Stimulated activated CD8-positive, alpha-beta memory T cell treated with anti-CD3 and anti-CD28 coated beads, Interleukin-12 subunit alpha, Interleukin-12 subunit beta, amount 100 ng/mL, for 24 hours (primary cell): Measurements from ENCODE around the gene ANKRD11.
"Not testable (repeated sequence)": the region's sequence is repeated elsewhere in the genome, so short reads cannot be mapped to it uniquely, and the experiment has no call there.

Source experiments
- DNase-seq: peaks from one replicate; pipeline ENCODE4 v3.0.0-alpha.2; 2020; ENCODE audit errors: extremely low read depth

ANKRD11 gene

DNA sequence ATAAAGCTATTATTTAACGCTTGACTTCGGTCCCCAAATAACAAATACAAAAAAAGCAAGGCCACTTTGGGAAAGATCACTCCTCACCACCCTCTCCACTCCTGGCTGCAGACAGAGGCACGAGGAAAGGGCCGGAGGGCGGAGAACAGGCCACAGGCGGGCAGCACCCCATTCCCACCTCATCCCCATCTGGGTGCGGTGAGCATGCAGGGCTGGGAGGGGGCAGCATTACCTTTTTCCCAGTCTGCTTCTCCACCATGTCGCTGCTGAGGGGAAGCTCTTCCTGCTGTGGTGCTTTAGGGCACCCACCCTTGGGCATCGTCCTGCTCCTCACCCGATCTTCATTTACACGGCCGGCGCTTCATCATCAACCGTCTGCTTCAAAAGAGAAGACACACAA, 173.7 kb downstream of the ANKRD11 start:
- DNase-seq: no peak

DNA sequence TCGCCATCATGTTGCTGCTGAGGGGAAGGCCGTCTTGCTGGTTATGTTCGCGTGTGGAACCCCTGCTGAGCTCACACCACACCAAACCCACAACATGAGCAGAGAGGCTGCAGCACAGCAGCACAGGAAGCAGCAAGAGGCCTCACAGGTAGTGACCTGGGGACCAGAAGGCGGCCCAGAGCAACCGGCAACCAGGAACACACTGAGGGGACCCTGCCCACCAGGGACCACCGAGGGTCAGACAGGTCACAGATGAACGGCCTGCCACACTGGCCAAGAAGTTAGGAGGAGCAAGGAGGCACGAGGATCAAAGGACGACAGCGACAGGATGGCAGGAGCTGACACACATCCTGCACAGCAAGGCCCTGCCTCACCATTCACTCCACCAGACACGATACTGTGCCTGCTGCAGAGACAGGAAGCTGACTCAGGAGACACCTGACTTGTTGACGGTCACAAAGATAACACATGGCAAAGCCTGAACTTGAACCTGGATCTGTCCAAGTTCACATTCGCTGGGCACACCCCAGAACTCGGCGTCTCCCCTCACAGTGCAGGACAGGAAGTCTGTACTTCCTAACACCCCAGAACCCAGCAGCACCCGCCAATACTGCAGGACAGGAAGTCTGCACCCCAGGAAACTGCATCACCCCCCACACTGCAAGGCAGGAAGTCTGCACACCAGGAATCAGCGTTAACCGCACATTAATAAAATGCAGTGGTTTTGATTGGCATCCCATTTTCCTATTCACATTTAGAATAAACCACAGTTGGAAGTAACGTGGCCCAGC, 174.4 kb downstream of the ANKRD11 start:
- peak; percentile 47 for DNase-seq

DNA sequence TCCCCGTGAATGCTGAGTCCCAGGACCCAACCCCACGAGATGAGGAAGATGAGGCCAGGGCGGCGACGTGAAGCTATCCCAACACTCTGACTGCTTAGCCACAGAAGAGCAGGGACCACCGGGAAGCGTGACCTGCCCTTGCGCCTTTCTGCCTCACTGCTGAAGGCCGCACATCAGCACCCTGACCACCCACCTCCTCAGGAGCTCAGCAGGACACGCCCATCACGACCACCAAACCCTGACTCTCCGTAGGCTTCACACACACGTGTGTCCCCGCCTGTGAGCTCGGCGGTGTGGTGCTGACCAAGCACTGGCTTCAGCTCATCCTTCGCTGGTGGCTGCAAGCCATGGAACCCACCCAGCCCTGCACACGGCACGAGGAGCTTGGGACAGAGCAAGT, 175.1 kb downstream of the ANKRD11 start:
- no peak for DNase-seq

DNA sequence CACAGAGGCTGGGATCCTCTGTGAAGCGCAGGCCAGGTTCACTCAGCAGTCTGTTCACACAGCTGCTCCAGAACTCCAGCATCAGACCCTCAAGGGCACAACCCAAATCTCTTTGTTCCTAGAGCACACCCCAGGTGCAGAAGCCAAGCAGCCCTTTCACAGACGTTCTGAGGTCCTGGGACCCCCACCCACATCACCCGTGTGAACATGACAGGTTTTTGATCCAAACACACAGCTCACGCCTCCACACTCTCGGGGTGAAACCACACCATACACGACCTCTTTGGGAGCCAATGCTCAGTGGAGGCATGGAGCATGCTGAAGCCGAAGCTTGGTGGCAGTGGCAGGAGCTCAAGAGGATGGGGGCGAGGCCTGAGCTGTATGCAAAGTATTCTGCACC, 175.5 kb downstream of the ANKRD11 start:
- no peak for DNase-seq

DNA sequence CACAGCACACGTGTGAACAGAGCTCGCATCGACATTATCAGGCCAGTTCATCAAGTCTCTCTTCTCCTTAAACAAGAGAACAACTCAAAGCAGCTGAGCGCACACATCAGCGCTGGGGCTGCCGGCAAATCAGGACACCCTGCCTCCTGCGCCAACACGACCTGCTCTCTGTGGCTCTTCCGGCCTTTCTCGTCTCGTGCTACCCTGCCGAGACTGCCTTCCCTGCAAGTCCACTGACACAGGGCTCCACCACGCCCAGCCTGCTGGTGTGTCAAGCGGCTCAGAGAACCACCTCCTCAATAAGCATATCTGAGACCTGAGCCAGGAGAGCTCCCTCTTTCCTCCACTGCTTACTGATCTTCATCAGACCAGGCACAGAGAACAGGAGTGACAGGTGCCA, 176.0 kb downstream of the ANKRD11 start:
- no peak for DNase-seq

DNA sequence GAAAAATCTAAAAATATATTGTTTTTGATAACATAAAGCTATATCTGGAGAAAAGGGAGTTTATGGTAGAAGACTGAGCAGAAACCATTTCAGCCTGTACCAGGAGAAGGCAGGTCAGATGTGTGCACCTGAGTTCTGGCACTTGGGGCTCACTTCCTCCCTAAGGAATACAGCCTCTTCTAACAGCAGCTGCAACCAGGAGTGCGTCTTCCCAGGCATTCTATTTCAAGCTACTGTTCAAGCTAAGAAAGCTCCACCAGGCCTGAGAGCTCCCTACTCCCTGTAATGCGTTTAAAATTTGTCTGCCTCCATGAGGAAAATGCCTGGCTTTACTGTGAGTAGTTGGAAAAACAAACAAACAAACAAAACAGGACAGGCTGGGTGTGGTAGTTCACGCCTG, 176.8 kb downstream of the ANKRD11 start:
- no peak for DNase-seq

DNA sequence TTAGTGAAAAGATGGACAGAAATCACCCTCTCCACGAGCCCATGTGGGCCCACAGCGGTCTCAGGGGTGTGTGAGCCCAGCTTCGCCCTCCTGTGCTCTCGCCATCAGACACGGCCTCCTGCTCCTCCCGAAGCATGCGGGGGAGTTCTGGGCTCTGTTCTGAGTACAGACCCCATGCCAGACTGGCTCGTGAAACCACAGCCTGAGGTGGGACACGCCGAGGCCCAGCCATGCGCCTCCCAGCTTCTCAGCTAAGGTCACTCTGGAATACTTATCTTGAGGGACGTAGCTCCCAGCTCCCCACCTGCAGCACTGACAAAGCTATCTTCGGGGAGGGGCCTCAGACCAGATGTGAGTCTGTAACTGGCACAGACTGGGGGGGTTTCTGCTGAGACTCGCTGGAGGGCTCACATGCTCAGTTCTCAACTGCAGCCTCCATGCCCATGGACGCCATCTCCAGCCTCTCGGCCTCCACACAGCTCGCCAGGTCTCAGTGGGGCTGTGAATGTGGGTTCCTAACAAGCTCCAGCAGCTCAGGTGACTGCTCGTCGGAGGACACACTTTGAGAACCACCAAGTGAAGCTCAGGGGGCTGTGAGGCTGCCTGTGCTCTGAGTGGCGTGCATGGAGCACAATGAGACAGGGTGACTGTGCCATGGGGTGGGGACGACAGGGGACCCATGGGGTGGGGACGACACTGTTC, 177.6 kb downstream of the ANKRD11 start:
- DNase-seq: no peak

DNA sequence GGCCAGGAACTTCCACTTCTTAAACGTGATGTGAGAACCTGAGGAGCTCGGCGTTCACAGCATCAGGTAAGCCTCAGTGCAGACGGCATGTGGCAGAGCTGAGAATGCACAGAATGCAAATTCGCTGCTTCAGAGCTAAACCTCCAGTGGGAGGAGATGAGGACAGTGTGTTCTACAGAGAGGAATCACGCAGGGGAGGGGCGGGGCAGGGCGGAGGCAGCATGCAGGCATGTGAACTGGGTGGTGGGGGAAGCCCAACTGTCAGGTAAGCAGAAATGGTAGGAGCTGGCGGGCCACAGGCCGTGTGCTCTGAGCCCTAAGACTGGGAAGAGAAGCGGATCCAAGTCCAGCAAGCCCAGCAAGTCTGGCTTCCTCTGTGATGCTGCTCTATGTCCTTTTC, 178.2 kb downstream of the ANKRD11 start:
- DNase-seq: no peak

DNA sequence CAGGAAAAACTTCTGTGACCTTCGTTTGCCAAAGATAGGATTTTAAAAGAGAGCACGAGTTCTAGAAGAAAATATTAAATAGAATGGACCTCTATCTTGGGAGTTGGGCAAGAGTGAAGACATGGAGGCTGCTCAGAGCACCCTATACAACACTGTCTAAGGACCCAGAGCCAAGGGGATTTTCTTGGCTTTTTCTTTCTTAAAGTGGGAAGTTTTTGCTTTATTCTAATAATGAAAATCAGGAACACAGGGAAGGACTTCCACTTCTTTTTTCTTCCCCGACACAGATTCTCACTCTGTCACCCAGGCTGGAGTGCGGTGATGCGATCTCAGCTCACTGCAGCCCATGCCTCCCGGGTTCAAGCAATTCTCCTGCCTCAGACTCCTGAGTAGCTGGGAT, 178.7 kb downstream of the ANKRD11 start:
- no peak for DNase-seq

DNA sequence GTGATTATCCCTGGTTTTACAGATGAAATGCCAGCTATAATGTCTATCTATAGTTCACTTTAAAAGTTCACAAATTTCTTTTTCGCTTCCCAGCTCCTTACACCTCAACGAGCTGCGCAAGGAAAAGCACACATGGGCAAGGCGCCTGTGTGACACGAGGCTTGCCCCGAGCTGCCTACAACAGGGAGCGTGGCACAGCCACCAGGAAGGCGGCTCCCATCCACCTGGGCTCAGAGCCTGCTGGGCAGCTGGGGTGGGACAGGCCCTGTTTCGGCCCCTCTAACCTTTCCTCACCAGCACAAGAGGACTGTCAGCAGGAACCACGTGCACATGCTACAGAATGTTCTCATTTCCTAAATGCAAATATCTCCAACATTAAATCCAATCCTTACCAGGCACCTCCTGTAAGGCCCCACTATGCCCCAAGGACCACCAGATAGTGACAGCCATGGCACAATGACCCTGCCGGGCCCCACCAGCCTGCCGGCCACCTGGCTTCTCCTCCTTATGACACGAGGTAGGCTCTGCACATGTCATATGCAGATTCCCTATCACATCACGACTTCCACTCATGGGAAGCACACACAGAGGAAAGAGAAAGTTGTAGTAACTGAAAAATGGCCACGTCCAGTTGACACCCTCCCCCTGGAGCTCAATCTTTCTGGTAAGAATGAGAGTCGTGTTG, 180.8 kb downstream of the ANKRD11 start:
- DNase-seq: no peak

DNA sequence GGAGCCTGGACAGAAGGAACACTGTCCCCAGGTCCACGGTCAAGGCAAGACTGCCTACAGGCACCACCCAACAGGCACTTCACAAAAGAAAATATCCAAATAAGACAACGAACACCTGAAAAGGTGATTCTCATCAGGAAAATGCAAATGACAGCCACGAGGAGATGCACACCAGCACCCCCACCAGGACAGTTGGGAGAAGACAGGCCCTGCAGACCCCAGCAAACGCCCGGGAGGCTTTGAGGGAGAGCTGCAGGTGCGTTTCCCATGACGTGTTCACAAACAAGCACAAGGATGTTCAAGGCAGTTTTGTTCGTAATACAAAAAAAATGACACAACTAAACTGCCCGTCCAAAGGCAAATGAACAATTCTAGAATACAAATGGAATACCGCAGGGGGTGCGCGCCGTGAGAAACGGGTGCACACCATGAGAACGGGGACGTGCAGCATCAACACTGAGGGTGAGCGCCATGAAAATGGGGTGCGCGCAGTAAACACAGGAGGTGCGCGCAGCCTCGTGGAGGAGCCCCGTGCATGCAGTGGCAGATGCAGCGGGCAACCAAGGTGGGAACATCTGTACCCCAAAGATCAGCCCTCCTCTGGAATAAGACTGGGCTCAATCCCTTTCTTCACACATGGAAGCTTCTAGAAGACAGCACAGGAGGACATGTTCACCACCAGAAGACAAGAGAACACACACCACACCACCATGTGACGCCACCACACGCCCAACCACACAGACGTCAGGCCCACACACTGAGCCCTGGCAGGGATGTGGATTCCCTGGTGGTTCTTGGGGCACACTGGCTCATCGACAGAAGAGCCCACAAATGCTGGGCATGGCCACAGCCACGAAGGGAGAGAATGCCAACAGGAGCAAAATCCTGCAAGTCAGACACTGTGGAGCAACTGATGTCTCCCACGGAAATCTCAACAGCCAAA, 181.7 kb downstream of the ANKRD11 start:
- no peak for DNase-seq

DNA sequence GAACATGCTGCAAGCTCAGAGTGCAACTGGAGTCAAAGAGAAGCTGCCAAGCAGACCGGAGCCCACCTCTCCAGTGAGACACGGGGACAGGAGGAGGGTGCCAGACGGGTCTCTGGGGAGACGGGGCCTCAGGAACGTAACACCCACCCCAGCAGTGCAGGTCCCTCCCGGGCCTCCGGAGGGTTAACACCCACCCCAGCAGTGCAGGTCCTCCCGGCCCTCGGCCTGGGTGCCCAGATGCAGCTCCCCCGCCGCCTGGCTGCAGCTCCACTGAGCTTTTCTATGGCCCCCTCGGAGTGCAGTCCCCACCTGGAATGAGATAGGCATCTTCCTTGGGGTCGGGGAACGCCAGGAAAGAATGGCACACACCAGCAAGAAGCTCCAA, 182.9 kb downstream of the ANKRD11 start:
- no peak for DNase-seq

DNA sequence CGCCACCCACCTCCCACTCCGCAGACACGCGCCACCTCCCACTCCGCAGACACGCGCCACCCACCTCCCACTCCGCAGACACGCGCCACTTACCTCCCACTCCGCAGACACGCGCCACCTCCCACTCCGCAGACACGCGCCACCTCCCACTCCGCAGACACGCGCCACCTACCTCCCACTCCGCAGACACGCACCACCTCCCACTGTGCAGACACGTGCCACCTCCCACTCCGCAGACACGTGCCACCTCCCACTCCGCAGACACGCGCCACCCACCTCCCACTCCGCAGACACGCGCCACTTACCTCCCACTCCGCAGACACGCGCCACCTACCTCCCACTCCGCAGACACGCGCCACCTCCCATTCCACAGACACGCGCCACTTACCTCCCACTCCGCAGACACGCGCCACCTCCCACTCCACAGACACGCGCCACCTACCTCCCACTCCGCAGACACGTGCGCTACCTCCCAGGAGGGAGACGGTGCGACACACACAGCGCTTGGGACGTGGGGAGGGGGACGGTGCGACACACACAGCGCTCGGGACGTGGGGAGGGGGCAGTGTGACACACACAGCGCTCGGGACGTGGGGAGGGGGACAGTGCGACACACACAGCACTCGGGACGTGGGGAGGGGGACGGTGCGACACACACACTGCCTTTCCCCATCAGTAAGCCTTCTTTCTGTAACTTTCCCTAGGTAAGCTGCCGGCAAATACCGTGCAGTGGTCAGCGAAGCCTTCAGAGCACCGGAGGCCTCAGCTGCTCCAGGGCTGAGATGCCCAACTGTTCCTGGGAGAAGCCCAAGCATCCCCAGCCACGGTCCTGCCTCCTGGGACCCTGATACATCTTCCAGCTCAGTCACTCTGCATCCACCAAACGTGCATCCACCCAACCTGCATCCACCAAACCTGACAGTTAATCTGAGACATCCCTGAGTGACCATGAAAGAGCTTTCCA, 183.6 kb downstream of the ANKRD11 start:
- DNase-seq: not testable (repeated sequence)

DNA sequence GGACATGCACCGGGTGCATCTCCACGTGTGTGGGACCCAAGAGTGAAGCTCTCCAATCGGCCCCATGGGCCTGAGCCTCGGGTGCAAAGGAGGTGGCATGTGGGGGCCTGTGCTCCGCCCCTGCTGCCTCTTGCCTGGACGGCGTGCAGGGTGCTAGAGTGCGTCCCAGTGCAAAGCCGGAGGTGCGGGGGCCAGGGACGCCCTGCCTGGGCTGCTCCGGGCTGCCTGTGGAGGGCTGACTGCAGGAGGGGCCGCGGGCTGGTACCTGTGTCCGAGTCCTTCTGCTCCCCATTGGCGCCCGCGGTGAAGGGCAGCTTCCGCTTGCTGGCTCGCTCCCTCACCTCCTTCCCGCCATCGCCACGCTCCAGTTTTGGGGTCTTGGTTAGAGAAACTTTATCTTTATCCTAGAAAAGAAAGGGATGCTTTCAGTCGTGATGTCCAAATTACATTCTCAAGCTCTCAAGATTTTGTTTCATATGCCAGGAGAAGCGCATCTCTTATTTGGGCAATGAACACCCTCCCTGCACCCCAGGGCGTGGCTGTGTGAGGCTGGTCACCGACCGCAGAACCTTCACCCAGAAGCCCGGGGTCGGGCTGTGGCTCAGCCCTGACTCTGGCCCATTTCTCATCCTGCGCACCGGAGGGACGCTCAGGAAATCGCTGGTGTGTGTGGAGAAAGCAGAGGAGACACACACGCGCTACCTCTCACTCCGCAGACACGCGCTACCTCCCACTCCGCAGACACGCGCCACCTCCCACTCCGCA, 185.2 kb downstream of the ANKRD11 start:
- DNase-seq: no peak

DNA sequence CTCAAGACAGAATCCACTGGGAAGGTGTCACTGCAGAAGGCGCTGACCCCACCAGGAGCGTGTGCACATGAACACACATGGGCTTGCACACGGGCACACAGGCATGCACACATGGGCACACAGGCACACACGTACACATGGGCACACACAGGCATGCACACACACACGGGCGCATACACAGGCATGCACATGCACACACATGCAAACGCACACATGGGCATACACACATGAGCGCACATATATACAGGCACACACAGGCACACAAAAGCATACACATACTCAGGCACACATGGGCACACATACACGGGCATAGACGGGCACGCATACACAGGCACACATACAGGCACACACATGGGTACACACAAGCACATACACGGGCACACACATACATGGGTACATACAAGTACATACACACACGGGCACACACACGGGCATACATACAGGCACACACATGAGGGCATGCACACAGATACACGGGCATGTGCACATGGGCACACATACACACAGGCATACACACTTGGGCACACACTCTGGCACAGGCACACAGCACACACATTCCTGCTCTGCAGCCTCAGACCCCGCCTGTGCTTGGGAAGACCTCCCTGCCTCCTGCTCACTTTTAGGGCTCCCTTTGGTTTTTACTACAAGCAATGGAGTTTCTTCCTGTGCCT, 186.0 kb downstream of the ANKRD11 start:
- no peak for DNase-seq

DNA sequence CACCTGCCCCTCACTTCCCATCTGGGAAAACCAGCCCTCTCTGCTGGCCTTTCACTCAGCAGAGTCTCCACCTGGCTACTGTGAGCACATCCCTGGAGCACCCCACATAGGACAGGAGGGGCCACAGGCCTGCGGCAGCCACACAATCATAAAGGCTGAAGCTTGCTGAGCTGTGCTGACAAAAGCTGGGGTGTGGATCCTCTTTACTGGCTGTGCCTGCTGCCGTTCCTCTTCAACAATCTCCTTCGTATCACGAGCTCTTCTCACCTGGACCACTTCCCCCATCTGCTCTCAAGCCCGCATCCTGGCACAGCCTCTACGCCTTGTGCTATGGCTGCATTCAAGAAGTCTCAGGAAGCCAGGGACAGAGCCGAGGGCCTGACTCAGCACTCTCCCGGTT, 186.7 kb downstream of the ANKRD11 start:
- DNase-seq: no peak

DNA sequence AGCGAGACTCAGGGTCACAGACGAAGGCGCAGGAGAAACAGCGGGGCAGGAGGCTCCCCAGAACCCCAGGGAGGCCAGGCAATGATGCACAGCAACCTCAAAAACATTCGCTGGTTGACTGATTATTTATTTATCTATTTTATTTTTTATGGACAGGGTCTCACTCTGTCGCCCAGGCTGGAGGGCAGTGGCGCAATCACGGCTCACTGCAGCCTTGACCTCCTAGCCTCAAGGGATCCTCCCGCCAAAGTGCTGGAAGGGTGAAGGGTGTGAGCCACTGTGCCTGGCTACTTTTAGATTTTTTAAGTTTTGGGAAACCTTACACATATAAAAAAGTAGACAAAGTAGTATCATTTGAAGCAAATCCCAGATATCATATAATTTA, 189.4 kb downstream of the ANKRD11 start:
- DNase-seq: no peak

DNA sequence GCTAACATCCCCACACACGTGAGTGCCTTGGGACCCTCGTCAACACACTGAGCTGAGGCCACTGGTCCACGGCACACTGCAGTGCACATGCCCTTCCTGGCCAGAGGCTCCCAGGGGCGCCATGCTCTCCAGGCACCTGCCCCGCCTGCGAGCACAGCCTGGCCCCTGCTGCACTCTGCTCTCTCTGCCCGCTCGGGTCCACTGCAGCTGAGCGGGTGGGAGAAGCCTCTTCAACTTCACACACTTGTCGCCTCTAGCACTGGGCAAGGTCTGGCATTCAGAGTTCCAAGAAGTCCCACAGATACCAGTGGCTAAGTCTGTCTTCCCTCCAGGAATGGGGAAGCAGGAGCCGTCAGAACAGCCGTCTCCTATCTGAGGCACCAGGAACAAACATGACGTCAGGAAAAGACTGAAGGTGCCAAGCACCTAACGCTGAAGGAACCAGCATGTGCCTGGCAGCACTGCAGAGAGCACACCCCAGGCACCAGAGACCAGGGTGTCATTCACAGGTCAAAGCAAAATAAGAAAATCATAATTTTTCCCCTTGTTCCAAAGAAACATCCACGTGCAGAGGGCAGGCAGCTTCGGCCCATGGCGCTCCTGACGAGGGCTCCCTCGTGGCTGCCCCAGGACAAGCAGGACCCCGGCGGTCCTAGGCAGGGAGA, 189.9 kb downstream of the ANKRD11 start:
- no peak for DNase-seq
